Stimulated activated CD4-positive, alpha-beta T cell treated with anti-CD3 and anti-CD28 coated beads, Interleukin-2, amount 100 ng/mL, for 48 hours (primary cell): ENCODE data around the gene AUTS2.
"Not testable (repeated sequence)": the region's sequence is repeated elsewhere in the genome, so short reads cannot be mapped to it uniquely, and the experiment has no call there.

Experiments used
- DNase-seq, 2 donors: peaks; one replicate each; pipeline ENCODE4 v3.0.0-alpha.2; 2020

AUTS2 gene

DNA sequence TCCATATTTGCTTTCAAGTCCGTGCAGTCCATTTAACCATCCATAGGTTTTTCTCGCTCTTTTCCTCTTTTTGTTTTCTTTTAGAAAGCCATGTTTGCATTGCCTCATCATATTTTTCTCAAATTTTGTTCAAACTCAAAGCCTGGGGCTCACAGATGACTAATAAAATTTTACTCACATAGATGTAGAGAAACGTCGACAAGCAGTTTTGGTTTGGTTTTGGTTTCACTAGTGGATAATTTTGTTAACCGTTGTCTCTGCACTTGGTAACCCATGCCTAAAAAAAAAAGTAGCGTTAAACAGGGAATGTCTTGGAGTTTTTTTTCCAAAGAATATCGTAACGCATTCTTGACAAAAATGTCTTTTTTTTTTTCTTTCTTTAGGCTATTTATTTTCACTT, 1189.5 kb downstream of the AUTS2 start:
- no peak for DNase-seq

GRCh38 chr7:70788276-70788675, 1190.0 kb downstream of the AUTS2 start:
- DNase-seq, result peak in 1 of 2 donors; percentile 13

- no peak for DNase-seq
Observed at GRCh38 chr7:70789481-70790214, 1191.4 kb downstream of the AUTS2 start.

- no peak for DNase-seq
Observed at GRCh38 chr7:70790215-70791073, 1192.2 kb downstream of the AUTS2 start.

DNA sequence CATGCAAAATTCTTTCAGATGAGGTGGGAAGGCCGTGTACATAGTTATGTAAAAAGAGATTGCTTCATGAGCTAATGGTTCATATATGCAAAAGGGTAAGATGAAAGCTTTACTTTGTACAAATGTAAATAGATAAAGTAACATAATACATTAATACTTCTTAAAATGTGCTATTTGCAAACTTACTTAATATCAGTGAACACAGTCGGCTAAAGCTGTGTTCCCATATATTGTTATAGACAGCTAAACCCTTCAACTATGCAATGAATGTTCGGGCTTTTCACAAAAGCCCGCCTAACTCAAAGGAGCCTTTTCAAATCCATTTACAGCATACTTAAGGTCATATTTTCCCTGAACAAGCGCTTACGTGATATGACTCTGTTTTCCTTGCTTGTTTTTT, 1193.1 kb downstream of the AUTS2 start:
- DNase-seq, result no peak

DNA sequence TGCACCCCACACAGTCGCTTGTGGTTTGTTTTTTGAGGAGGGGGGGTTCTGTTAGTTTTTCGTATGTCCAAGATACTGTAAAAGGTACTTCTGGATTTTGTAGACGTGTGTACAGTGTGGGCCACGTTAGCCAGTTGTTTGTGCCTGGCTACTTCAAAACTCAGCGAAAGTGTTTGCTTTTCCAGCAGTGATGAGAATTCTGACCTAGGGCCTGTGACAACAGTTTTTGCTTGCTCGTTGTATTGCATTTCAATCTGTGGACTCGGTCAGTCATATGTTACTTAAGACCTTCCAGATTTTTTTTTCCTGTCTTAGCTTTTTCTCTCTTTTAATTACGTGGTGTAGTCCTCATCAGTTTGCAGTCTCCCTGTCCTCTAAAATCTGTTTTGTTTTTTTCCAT, 1194.8 kb downstream of the AUTS2 start:
- no peak for DNase-seq

GRCh38 chr7:70793821-70794220, 1195.5 kb downstream of the AUTS2 start:
- DNase-seq, result no peak

DNA sequence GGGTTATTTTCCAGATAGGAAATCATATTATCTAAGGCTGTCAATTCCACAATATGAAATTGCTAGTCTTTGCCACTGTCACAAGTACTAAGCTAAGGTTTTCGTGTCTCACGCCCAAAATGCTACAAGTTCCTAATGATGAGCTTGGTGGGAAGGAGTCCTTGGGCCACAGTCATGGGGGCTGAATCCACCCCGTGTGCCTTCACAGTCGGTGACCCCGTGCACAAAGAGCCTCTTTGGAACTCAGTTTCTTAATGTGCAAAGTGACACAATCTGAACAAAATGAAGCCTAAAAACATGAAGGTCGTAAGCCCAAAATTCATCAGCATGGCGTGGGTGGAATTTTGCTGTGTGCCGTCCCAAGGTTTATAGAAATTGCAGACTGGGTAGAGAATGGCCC, 1196.7 kb downstream of the AUTS2 start:
- no peak for DNase-seq

DNA sequence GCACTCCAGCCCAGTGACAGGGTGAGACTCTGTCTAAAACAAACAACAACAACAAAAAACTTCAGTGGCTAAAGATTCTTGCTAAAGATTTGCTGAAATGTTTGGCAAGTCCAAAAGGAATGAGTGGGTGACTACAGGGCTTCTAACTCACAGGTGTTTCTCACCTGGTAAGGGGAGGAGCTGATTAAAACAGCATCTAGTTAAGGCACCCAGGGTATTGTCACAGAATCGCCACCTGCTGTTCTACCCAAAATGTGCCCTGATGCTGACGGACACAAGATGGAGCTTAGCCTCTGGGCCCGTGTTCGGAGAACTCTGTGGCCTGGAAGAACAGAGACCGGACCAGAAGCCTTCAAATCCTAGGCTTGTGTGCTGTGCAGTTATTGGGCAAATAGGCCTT, 1197.7 kb downstream of the AUTS2 start:
- DNase-seq, result no peak

GRCh38 chr7:70797109-70797514, 1198.8 kb downstream of the AUTS2 start:
- DNase-seq, result no peak

DNA sequence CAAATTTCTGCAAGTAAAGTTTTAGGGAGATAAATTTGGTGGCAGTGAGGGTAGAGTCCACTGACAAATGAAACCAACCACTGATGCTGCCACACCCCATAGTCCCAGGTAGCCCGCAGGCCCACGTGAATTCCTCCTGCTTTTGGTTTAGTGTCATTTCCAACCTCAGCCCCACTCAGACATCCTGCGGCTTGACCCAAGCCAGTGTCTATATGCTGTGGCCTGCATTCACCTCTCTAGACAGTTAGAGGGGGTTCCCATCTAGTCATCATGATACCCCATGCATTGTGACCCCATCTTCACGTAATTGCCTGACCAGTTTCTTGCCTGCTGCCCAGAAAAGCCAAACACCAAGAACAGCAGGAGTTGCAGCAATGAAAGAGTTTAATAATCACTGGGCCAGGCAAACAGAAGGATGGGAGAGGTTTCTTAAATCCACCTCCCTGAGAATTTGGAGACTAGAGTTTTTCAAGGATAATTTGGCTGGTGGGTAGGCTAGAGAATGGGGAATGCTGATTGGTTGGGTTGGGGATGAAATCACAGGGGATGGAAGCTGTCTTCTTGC, 1201.6 kb downstream of the AUTS2 start:
- no peak for DNase-seq

DNA sequence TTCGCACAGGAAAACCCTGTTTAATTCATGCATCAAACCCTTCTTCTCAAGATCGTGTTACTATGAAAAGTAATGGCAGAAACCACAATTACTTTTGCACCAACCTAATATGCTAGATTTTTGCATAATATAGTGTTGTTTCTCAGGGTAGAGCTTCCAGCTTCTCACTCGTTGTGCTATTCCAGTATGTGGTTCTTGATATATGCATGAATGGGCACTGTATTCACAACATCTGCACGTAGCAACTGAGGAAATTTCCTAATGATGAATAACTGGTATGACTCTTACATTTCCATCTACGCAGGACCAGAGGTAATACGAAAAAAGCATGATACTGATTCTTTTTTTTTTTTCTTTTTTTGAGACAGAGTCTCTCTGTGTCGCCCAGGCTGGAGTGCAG, 1207.1 kb downstream of the AUTS2 start:
- DNase-seq, result no peak

DNA sequence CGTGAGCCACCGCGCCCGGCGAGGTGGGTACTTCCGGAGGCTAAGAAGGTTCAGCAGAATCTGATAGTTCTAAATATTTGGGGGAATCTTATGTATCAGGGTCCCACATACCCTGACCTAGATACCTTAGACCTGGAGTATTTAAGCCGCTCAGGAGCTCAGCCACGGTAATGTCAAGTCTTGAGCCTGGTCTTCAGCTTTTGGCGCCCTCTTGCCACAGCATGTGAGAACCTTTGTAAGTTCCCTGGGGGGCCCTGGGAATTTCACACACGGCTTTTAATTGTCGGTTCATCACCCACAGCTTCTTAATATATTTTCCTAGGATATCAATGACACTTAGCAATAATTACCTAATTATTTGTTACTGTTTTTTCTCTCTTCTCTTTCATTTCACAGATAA, 1209.4 kb downstream of the AUTS2 start:
- no peak for DNase-seq

- DNase-seq, result no peak
Observed at GRCh38 chr7:70808876-70809275, 1210.6 kb downstream of the AUTS2 start.

GRCh38 chr7:70810558-70811139, 1212.4 kb downstream of the AUTS2 start:
- DNase-seq, result no peak

GRCh38 chr7:70812511-70812910, 1214.2 kb downstream of the AUTS2 start:
- DNase-seq, result no peak

DNA sequence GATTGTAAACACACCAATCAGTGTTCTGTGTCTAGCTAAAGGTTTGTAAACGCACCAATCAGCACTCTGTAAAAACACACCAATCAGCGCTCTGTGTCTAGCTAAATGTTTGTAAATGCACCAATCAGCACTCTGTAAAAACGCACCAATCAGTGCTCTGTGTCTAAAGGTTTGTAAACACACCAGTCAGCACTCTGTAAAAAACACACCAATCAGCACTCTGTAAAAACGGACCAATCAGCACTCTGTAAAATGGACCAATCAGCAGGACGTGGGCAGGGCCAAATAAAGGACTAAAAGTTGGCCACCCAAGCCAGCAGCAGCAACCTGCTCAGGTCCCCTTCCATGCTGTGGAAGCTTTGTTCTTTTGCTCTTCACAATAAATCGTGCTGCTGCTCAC, 1224.2 kb downstream of the AUTS2 start:
- not testable (repeated sequence) for DNase-seq

DNA sequence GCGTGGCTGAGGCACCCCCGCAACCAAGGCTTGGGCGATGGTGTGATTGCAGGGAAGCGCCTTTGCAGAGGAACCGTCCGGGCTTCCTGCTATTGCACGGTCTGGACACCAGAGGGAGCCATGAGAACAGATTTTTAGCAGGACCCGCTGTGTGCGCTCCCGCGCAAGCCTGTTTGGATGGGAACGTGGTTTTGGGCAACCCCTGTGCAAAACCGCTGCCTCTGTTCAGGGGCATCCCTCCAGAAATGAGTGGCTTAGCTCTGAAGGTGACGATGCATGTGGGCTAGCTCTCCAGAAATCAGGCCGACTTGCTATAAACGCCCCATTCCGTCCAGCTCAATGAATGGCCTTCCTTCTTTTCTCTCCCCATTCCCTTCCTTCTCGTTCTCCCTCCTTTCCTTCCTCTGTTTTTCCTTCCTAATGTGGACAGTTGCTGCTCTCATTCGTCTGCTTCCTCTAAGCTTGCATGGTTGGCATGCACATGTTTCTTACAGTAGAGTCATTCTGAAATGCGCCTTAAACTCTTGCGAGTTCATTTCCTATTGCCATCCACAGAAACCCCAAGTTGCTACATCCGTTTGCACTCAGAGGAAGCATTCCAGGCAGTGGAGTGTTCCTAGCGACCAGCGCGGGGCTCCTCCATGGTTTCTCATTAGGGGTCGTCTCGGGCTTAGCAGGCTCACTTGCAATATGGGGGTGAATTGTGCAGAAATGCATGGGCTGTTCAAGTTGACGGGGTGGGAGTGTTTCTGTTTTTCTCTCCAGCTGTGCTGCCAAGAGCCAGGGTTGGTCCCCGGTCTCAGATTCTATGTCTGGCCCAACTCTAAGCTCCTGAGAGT, 1231.2 kb downstream of the AUTS2 start:
- peak; percentile 52 to 62 for DNase-seq

- no peak for DNase-seq
Observed at GRCh38 chr7:70830060-70830395, 1231.8 kb downstream of the AUTS2 start.

DNA sequence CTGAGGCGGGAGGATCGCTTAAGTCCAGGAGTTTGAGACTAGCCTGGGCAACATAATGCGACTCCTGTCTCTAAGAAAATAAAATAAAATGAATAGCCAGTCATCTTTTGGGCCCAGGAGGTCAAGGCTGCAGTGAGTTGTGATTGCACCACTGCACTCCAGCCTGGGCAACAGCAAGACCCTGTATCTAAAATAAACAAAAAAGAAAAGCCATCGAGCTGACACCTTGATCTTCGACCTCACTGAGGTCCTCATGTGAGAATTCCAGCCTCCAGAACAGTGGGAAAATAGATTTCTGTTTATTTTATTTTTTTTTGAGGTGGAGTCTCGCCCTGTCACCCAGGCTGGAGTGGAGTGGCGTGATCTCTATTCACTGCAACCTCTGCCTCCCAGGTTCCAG, 1232.2 kb downstream of the AUTS2 start:
- no peak for DNase-seq

DNA sequence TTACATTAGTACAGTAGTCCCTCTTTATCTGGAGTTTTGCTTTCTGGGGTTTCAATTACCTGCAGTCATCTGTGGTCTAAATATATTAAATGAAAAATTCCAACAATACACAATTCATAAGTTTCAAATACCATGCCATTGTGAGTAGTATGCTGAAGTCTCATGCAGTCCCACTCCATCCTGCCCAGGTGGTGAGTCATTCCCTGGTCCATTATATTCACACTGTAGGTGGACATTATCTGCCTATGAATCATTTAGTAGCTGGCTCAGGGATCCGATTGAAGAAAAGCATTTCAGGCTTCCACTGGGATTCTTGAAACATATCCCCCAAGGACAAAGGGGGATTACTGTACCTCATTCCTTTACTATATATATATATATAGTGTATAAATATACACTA, 1235.5 kb downstream of the AUTS2 start:
- DNase-seq, result no peak

DNA sequence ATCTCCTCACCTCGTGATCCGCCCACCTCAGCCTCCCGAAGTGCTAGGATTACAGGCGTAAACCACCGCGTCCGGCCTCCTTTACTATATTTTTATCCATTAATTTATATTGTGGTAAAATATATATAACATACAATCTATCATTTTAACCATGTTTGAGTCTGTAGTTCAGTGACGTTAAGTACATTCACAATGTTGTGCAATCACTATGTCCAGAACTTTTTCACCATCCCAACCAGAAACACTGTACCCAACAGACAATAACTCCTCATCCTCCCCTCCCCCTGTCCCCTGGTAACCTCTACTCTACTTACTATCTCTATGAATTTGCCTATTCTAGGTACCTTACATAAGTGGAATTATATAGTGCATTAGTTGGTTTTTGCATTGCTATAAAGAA, 1236.1 kb downstream of the AUTS2 start:
- DNase-seq, result no peak

DNA sequence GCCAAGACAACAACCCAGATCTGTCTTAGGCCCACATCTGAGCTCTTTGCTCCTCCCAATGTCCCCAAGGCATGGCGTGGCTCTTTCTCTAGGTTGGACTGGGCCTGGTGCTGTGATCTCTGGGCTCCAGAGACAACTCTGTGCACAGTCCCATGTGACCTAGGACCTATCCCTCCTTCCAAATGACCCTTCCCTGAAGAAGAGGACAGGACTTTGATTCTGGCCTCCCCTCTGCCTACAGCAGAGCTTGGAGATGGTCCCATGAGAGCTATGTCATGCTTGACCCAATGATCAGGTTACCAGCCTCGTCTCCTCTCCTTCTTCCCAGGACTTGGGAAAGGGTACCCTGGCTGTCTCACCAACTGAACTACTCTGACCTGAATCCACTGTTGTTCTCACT, 1237.4 kb downstream of the AUTS2 start:
- DNase-seq, result no peak
